Activated CD4-positive, CD25-positive, alpha-beta regulatory T cell treated with anti-CD3 and anti-CD28 coated beads, Interleukin-2, amount 50 U/mL, for 72 hours (primary cell): ENCODE data around the gene PCDH1.
"Not testable (repeated sequence)": the region's sequence is repeated elsewhere in the genome, so short reads cannot be mapped to it uniquely, and the experiment has no call there.

ENCODE experiments used
- DNase-seq: peaks from one replicate; pipeline ENCODE4 v3.0.0; 2021

Gene PCDH1

DNA sequence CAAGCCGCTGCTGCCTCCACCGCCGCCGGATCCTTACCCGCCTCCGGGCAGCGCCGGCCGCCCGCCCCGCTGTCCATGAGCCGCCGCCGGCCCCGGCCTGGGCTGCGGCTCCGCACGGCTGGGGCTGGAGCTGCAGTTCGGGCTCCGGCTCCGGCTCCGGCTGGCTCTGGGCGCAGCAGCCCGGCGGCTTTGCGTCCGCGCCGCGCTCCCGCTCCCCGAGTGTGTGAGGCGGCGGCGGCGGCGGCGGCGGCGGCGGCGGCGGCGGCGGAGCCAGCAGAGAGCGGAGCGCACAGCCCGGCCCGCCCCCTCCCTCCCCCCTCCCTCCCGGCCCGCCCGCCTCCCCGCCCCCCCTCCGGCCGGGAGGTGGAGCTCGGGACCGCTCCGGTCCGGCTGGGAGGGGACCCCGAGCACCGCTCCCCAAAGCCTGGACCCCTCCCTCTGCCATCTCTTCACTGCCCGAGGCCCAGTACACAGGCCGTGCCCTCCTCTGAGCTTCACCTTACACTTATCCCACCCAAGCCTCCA is at the start of gene PCDH1:
TSS of gene PCDH1 (minus strand) at position 225 of the 525 bp plus-strand sequence. CDS start at position 77, 148 bp downstream.
- no peak for DNase-seq

DNA sequence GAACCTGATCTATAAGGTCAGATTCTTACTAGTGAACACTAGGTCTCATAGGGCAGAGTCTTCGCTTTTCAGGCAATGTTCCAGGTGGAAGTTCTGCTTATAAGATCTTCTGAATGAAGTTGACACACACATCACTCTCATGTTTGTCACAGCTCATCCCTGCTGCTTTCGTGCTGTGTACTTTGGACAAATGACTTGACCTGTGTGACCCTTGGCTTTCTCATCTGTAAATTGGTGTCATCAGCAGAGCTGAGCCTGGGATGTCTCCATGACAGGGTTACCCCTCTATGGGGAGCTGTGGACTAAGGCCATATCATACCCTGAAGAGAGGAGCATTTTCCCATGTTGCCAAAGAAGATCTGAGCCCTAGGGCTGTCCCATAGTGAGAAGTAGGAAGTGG is 48.2 kb upstream of the PCDH1 start:
- no peak for DNase-seq

DNA sequence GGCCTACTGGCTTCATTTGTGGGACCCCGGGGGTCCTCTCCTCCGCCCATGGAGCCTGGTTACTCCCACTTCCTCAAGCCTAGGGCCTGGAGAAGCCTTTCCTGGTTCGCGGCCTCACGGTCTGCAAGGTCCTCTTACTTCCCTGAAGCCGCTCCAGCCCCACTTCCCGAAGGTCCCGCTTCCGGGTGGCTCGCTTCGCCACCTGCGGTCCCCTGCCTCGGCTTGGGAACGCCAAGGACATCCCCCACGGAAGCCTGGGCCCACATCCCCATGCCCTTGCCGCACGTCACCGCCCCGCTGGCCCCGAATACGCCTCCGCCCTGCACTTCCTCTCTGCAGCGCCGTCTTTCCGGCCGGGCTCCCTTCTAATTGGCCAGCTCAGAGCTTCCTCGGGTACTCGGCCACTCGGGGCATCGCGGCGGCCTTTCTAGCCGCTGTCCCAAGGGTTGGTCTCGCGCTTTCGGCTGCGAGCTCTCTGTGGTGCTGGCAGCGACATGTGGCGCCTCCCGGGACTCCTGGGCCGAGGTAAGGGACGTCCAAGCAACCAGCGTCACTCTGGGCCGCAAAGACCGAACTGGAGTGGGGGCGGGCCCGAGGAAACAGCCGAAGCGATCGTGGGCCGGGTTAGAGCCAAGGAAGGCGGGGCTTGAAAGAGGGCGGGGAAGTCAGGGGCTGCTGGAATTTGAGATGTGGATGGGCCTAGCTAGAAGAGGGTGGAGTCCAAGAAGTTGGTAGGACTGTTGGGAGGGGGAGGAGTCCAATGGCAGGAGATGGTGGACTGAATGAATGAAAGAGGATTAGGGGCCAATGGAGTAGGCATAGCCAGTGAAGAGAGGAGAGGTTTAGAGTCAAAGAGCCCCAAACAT is 45.5 kb upstream of the PCDH1 start, which contains the start of gene DELE1:
TSS of gene DELE1 (plus strand) at position 424 of the 866 bp plus-strand sequence. CDS start at position 495, 71 bp downstream.
- DNase-seq: peak; percentile 90

DNA sequence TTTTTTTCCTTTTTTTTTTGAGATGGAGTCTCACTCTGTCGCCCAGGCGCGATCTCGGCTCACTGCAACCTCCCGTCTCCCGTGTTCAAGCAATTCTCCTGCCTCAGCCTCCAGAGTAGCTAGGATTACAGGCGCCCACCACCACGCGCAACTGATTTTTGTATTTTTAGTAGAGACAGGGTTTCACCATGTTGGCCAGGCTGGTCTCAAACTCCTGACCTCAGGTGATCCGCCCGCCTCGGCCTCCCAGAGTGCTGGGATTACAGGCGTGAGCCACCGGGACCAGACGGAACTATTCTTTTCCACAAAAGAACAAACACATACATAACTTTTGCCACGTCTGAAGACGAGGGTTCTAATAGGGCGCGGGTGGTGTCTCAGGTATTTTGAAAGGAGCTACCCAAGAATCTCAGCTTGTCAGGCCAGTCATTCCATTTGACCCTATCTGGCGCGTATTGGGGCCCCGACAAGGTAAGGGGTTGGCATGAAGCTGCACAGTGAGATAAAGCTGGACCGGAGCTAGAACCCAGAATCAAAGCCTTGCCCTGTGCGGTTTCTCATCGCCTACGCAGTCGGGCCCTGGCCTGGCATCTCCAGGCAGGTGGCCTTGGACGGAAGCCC is 44.7 kb upstream of the PCDH1 start:
- not testable (repeated sequence) for DNase-seq

DNA sequence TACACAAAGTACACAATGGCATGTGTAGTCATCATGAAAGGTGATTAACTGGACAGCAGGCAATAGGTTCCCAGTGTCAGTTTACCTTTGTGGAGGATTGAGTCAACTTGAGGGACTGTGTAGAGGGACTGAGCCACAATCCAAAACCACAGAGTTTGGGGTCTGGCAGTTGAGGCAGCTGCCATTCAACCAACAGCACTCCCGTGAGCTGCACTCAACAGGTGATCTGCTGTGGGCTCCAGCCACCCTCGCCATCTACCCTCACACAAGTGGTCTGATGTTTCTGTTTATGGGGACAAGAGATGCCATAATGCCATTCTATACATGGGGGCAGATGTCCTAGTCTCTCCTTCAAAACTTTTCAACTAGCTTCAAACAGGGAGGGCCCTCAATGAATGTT is 42.6 kb upstream of the PCDH1 start:
- DNase-seq: no peak

DNA sequence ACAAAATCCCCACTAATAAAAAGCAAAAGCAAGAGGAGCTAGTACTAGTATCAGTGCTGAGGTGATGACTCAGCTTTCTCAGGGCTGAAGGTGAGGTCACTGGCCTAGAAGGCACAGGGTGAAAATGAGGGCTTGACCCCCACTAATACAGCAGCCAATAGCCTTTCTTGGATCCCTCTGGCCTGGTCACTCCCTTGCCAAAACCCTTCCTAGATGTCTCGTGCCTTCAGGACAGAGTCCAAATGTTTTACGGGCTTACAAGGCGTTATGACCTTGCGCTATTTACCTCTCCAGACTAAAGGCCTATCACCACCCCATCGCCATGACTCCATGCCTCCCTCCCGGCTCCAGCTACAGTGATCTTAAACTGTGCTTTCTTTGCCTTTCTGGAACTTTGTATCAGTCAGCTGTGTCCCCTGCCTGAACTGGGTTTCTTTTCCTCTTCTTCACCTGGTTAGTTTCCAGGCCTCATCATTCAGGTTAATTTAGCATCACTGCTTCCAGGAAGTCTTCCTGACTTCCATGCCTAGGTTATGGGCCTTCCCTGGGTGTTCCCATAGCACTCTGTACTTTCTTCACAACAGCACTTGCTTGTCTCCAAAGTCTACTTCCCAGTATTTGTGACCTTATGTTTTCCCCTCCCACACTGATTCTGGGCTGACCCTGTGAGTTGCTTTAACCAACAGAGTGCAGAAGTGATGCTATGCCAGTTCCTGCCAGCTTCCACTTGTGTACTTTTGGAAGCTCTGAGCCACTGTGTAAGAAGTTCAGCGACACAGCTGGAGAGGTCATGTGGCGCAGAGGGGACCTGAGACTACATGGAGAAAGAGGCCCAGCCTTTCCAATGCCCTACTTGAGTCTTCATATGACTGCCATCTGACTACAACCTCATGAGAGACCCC is 41.3 kb upstream of the PCDH1 start:
- DNase-seq: no peak

DNA sequence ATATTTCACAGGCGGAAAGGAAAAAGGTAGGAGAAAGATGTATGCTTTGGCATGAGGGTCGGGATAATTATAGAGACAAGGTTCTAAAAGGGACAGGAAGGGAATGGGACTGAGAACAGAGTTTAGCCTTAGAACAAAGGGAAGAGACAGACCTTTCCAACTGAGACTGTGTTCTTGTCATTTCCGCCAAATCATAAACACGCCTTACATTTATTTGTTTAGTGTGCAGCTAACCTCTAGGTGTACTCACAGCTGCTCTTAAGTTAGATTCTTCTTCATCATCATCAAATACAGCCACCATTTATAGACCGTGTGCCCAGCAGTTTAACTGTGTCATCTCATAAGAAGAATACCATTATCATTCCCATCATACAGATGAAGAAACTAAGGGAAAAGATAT is 39.5 kb upstream of the PCDH1 start:
- DNase-seq: no peak

DNA sequence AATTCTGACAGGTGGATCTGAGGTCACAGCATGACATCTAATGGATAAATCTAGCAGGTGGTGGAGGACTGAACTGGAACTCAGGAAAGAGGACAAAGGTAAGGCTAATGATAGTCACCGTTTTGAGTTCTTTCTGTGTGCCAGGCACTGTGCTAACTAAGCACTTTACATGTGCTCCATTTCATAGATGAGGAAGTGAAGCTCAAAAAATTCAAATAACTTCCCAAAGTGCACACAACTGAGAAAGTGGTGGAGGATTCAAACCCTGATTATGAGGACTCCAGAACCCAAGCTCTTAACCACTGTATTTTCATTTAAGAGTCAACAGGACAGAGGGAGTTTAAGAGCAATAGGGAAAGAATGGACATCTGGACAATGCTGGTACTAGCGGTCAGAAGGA is 38.3 kb upstream of the PCDH1 start:
- DNase-seq: no peak

DNA sequence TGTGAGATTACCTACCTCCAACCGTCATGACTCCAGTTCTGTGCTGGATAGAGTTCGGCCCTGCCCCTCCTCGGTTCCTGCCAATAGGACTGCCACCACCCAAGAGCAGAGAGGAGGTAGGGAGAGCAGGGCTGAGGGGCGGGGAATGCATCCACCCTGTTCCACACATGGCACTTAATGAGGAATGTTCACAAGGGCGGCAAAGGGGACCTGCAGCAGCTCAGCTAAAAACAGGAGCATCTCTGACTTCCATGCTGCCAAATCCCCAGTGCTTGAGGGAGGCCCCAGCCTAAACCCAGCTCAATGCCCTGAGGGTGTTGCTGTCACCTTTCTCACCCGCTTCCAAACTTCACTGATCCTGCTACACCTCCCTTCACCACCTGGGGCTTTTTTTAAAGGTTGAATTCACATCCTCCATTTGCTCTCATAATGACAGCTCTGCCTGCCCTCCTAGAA is 37.7 kb upstream of the PCDH1 start:
- DNase-seq: no peak

DNA sequence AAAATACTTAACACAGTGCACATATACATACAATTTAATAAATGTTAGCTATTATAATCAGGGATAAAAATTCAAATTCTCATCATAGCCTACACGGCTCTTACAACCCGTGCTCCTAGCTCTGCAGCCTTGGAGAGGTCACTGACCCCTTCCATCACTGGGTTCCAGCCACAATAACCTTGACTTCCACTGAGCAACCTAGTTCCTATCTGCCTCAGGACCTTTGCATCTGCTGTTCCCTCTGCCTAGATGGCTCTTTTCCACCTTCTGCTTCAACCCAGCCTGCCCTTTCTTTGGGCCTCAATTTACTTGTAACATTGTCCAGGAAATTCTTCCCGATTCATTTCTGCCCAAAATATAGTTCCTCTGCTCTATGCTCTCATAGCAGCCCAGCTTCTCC is 36.6 kb upstream of the PCDH1 start:
- DNase-seq: no peak

DNA sequence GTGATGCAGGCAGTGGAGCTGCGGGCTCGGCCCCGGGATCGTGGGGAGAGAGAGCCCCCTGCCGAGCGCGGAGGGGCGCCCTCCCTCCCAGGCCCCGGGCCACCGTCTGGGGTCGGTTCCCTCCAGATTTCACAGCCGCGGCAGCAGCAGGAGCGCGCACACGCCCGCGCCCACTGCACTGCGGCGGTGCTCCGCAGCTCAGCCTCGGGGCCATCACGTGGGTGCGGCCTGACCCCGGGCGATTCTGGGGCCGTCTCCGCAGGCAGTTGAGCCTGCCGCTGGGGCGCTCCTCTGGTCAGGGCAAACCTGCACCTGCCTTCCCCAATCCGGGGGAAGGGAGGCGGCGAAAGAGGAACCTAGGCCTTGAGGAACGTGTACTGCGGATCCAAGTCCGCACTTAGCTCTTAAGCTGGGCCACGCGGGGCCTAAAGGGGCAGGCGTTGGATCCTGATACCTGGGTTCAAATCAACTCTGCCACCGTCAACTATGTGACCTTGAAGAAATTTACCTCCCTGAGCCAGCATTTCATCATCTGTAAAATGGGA is 36.1 kb upstream of the PCDH1 start:
- DNase-seq: peak; percentile 33

DNA sequence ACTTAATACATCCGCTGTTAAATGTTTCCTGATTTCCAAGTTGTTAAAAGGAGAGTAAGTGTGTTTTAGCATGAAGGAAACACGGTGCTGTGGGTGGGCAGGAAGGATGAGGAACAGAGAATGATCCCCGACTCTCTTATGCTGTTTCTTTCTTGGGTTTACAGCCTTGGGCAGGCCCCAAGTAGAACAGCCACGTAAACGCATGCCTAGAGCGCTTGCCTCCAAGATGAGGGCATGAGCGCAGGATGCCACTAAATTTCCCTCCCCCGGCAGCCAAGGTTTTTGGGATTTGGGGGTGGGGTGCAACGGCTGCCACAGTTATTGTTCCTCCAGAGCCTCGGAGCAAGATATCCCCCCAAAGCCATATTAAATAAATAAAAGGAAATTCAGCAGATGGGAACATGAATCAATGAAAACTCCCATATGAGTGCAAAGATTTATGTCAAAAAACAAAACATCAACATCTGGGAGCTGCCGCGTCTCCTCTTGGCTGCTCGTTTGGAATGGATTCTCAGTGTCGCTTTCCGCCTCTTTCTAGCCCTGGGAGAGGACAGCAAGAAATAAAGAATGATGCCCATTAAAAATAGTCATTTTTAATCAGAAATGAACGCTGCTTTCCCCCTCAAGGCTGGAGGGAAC is 35.5 kb upstream of the PCDH1 start:
- DNase-seq: no peak

DNA sequence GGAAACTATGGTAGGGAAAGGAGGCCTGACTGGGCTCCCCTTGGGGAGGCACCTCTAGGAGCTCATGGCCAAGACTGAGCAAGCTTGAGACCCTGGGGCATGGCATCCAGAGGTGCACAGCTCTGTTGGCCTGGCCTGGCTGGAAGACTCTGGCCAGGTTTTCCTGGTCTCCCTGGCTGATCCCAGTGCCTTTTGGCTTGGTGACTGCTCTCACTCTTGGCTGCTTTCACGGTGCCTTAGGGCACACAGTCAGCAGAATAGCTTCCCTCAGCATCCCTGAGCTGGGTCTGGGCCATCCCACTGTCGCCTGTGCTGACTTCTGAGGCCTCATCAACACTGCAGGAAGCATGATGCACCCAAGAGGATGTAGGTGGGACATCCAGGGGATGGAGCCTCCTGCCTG is 32.1 kb upstream of the PCDH1 start:
- no peak for DNase-seq

DNA sequence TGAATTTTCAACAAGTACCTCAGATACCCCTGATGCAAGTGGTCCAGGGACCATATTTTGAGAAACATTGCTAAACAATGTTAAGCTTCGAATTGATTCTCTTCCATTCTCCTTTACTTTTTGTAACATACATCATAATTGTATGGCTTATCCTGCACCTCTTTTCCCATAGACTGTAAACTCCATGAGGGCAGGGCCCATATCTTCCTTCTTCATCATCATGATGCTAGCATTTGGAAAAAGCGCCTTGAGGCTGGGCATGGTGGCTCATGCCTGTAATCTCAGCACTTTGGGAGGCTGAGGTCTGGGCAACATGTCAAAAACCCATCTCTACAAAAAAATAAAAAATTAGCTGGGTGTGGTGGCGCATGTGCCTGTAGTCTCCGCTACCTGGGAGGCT is 31.0 kb upstream of the PCDH1 start:
- no peak for DNase-seq

DNA sequence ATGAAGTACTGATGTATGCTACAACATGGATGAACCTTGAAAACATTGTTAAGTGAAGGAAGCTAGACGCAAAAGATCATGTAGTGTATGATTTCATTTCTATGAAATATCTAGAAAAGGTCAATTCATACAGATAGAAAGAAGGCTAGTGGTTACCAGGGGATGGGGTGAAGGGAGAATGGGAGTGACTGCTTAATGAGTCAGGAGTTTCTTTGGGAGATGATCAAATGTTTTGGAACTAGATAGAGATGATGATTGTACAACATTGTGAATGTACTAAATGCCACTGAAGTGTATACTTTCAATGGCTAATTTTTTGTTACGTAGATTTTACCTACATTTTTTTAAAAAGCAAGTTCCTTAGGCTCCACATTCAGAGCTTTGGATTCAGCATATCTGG is 30.6 kb upstream of the PCDH1 start:
- no peak for DNase-seq

DNA sequence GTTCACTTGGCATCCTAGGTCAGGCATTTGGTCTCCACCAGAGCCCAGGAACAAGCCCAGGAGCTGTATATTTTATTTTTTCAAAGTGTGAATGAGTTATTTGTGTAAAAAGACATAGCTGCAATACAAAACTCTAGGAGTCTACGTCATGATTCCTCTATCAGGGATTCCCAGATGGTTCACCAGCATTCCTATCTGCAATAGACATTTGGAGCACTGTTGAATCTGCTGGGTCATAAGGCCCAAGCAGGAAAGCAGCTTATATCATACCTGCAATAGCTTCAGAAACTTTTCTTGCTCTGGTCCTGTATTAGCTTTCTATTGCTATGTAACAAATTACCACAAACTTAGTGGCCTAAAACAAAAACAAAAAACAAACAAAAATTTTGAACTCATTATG is 28.8 kb upstream of the PCDH1 start:
- no peak for DNase-seq

DNA sequence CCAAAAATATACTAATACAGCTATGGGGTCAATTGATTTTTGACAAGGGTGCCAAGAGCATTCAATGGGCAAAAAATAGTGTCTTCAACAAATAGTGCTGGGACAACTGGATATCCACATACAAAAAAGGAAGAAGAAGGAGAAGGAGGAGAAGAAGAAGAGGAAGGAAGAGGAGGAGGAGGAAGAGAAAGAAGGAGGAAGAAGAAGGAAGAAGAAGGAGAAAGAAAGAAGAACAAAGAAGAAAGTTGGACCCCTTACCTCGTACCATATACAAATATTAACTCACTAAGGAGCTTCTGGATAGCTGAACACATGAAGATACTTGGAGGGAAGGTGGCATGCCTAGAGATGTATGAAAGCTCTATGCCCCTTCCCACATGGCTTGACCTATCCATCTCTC is 28.3 kb upstream of the PCDH1 start:
- no peak for DNase-seq

DNA sequence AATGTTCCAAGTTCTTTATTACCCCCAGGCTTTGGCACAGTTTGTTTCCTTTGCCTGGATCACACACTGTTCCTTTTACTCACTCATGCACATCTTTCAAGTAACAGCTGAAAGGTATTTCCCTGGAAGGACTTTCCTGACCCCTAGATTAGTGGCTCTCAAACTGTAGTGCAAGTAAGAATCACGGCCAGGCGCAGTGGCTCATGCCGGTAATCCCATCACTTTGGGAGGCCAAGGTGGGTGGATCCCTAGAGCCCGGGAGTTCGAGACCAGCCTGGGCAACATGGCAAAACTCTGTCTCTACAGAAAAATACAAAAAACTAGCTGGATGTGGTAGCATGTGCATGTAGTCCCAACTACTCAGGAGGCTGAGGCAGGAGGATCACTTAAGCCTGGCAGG is 26.3 kb upstream of the PCDH1 start:
- DNase-seq: no peak

DNA sequence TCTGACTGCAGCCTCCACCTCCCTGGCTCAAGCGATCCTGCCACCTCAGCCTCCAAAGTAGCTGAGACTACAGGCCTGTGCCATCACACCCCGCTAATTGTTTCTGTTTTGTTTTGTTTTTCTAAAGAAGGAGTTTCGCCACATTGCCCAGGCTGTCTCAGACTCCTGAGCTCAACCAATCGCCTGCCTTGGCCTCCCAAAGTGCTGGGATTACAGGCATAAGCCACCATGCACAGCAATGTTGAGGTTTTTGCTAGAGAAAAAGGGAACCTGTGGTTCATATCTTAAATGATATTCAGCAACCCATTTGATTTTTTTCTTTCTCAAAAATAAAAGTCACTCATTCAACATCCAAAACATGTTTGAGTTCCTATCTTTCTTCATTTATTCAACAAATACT is 25.1 kb upstream of the PCDH1 start:
- DNase-seq: no peak

DNA sequence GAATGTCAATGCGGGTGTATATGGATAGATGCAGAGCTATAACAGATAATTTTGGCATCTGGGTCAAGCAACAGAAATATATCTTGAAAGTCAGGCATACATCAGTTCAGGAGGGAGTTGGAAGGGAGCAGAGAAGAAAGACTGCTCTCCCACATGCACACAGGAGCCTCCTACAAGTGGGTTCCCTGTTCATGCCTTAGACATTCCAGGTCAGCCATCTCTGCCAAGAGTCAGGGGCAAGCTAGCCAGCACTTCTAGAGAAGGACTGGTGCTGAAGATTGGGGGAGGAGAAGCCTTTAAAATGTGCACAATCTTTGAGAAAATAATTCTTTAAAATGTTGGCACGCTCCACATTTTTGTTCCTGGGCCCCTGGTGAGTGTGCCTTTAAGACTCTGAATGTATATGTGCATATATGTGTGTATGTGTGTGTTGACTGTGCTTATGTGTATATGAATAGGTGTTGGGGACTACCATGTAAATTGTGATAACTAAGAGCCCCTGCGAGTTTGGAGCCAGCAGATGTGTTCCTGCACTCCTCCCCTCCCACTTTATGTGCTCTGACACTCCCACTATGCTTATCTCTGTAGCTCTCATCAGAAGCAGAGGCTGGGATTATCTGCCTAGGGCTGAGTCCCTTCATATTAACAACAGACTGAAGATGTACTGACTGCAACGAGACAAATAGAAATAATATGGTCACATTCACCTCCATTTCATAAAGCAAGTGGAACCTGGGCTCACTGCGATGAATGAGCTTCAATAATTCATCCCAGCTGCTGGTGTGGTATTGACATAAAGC is 24.0 kb upstream of the PCDH1 start:
- no peak for DNase-seq

DNA sequence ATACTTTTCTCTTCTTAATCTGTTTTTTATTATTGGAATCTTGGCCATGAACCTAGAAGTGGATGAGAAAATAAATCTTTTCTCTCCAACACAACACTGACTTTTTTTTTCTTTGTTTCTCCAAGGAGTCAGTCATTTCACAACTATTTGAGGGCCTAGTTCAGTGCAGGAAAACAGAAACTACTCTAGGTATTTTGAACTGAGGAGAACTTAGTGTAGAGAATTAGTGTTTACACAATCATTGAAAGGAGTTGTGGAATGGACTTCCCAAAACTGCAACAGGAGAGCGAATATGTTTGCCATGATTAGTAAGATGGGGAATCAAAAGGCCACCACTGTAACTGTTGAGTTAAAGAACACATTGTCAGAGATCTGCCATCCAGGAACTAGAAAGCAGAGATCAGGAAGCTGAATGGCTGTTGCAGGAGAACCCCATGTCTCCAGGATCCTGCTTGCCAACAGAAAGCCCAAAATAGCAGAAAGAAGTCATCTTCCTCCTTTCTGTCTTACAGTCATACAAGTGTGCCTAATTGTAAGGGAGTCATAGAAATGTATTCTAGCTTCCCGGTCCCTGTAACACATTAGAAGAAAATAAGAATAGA is 20.3 kb upstream of the PCDH1 start:
- DNase-seq: no peak
